DOHH2 (cell line): ENCODE results near the gene MARCO.

ENCODE experiments used
- CTCF ChIP-seq: fragments of 200-600 bp; sonication (generic); IDR thresholded peaks from one replicate; pipeline ENCODE4 v1.5.1; 2014; ENCODE audit warnings: antibody characterized with exemption, mild to moderate bottlenecking, low read depth, low read length; ENCODE audit not compliant: poor library complexity, severe bottlenecking
- EZH2phosphoT487 ChIP-seq: fragments of 200-600 bp; sonication (generic); IDR thresholded peaks from 2 replicates; pipeline ENCODE4 v1.6.1; 2017; ENCODE audit warnings: borderline replicate concordance, mild to moderate bottlenecking, antibody characterized with exemption, low read length, moderate library complexity, mixed read lengths

DNA sequence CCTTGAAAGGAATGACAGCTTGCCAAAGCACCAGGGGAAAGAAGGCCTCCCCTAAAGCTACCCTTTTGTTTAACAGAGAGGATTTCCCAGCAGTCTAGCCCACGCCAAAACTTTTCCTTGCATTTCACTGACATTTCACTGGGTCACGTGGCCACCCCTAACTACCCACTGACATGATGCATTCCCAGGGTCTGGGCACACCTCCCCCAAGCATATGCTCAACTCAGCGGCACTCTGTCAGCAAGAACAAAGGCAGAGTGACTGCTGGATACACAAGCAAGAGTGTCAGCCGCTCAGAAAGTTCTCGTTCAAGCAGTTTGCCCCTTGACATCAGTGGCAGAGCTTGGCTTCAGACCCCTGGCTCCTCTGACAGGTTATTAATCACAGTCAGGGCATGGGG is 34.2 kb upstream of the MARCO start:
- TF ChIP-seq CTCF (no peak), EZH2phosphoT487 (no peak)
